DND-41 (cell line): ENCODE data around the gene NKPD1.

Source experiments
- CTCF ChIP-seq: IDR thresholded peaks from 2 replicates; pipeline ENCODE4 v1.5.1; 2012; ENCODE audit warnings: borderline replicate concordance, low read length, moderate library complexity, mild to moderate bottlenecking; ENCODE audit not compliant: poor library complexity, severe bottlenecking; ENCODE audit errors: extremely low read depth
- EZH2 ChIP-seq: IDR thresholded peaks from 3 replicates; pipeline ENCODE4 v1.6.1; 2012; ENCODE audit warnings: borderline replicate concordance, low read depth, mild to moderate bottlenecking, moderate library complexity, low read length, inconsistent platforms; ENCODE audit not compliant: severe bottlenecking

- TF ChIP-seq CTCF = no peak
- TF ChIP-seq EZH2 = no peak
Measured at GRCh38 chr19:45184115-45184514, 23.3 kb upstream of the NKPD1 start.
